HG03064 (cell line): ENCODE measurements around the gene GCK.

Experiments
- ATAC-seq: cut with Tn5 transposase; IDR thresholded peaks from one replicate; pipeline ENCODE4 v1.9.1; 2021; ENCODE audit warnings: low read depth; ENCODE audit not compliant: unreplicated experiment

Gene GCK

GRCh38 chr7:44108768-44109750 lies 80.2 kb downstream of the GCK start:
- no peak for ATAC-seq

DNA sequence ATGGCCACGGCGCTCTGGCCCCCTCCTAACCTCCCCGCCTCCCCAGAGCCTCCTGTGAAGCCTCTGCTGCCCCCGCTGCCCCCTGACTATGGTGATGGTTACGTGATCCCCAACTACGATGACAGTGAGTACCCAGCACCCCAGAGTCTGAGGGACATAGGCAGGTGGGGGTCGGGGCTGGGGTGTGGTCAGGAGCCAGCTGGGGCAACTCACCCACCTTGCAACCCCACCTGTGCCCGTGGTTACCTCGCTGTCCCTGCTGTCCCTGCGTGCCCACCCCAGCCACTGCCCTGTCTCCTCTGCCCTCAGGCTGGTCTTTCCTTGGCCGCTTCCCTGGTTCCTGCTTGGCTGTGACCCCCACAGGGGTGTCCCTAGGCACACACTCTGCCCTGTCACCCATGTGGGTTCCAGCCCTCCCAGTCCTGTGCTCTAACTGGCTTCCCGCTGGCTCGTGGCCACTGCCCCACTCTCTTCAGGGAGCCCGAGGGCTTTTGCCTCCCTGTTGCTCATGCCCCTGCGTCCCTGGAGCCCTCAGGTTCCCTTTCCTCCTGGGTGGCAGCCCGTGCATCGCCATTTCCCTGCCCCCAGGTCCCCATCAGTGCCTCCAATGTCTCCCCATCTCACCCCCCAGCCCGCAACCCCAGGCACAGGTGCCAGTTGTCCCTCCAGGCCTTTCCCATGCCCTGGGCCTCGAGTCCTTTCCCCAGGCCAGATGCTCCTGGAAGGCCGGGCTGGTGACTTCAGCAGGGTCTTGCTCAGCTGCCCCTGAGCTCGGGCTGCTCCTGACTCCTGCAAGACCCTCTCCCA lies 81.1 kb downstream of the GCK start:
- ATAC-seq, result no peak

- no peak for ATAC-seq
These were observed 81.9 kb downstream of the GCK start for GRCh38 chr7:44107116-44107960.

- ATAC-seq, result no peak
These were observed 82.8 kb downstream of the GCK start for GRCh38 chr7:44106311-44107065.

DNA sequence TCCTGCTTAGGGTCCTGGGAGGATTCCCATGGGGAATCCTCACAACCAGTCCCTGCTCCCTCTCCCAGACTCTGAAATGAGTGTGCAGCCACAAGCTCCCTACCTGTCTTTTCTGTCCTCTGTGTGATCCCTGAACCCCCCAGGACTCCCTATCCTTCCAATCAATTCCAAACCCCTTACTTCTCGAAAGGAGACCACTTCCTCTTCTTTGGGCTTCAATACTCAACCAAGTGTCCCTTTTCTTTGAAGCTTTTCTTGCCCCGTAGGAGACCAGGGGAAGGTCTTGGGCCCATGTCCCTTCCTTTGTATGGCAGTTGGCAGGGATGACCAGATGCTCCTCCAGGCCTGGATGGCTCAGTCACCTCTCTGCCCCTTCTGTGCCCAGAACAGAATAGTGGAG lies 83.4 kb downstream of the GCK start:
- no peak for ATAC-seq

DNA sequence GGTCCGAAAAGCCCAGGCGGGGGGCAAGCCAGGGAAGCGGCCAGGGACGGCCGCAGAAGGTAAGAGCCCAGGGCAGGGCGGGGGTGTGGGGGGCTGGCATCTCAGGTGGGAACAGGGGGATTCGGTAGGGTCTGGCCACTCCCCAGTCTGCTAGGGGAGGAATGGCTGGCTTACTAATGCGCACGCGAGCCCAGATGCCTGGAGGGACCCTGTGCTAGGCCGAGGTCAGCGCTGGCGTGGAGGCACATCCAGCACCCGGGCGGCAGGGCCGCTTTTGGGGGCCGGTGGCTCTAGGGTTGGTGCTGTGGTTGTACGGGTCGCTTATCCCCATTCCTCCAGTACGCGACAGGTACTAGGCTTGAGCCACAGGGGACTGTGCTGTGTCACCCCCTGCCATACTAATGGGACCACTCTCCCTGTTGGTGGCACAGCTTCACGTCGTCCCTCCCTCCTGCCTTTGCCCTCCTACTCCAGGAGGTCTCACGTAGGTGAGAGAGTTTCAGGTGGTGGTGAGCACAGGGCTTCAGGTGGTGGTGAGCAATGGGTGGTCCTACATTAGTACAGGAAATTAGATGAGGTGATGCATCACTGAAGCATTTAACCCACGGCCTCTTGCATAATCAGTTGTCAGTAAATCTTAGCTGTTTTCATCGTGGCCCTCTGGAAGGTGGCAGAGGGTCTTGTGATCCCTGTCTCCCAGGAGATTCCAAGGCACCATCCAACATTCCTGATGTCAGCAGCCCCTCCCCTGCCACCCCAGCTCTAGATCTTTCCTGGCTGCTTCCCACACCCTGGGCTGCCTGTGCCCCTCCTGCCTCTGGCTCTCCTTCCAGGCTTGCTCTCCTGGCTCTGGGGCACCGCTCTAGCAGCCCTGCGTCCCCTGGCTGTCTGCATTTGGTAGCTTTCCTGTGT lies 84.1 kb downstream of the GCK start:
- ATAC-seq, result no peak

DNA sequence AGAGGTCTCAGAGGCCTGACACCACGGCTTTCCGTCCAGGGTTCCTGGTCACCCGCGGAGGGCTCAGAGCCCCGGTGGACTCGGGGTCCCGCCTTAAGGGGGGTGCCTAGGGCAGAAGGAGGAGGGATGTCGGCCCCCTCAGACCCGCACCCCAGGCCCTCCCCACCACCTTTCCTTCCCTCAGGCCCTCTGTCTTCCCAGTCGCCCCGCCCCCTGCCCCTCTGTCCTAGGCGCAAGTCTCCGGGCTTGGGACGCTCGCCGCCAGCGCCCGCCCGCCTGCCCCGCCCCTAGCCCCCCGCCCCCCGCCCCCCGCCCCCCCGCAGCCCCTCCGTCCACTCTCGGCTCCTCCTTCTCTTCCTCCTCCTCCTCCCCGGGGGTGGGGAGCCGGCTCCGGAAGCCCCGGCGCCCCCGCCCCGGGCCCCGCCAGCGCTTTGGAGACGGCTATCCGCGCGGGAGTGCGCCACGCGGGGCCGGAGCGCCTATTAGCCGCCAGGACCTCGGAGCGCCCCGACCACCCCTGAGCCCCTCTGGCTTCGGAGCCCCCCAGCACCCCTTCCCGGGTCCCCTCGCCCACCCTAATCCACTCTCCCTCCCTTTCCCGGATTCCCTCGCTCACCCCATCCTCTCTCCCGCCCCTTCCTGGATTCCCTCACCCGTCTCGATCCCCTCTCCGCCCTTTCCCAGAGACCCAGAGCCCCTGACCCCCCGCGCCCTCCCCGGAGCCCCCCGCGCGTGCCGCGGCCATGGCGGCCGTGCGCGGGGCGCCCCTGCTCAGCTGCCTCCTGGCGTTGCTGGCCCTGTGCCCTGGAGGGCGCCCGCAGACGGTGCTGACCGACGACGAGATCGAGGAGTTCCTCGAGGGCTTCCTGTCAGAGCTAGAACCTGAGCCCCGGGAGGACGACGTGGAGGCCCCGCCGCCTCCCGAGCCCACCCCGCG lies 85.0 kb downstream of the GCK start, which contains the start of gene AEBP1:
AEBP1 (plus strand) TSS at position 423 of the 937 bp plus-strand sequence; CDS start at position 744, 321 bp downstream.
- no peak for ATAC-seq

DNA sequence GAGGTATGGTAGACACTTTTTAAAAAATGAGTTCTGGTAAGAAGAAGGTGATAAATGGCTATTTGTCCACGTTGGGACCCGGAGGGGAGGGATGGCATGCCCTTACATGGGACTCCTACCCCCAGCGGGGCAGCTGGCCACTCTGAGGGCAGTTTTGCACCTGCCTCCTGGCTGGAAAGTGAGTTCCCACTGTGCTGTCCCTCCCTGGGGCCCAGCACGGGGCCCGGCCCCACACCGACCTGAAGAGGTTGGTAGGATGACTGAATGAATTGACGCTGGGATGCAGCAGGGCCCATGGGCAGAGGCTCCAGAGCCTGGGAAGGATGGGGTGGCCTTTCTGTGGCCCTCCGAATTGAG lies 85.7 kb downstream of the GCK start:
- no peak for ATAC-seq

DNA sequence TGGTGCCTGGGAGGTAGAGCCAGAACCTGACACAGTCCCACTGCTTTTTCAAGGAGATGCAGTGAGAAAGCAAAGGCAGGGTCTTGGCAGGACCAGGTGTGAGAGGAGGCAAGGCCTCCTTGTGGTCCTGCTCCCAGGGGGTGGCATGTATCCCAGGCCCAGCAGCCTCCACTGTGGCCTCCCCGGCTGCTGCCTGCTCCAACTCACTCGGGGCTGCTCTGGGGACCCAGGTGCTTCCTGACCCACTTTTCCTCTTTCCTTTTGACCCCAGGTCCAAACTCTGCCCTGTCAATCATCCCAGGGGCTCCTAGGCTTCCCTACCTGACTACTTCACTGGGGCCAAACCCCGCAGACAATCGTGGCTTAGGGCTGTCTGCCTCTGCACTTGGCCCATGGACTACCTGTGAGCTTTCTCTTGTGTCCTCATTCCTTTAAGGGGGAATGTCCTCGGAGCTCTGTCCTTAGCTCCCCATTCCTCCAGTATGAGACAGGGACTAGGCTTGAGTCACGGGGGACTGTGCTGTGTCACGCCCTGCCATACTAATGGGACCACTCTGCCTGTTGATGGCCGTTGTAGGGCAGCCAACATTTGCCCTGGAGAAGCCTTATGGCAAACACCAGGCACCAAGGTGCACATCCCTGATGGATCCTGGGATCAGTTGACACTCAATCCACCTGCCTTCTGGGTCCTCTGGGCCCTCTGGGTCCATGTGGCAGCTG lies 86.2 kb downstream of the GCK start:
- no peak for ATAC-seq

DNA sequence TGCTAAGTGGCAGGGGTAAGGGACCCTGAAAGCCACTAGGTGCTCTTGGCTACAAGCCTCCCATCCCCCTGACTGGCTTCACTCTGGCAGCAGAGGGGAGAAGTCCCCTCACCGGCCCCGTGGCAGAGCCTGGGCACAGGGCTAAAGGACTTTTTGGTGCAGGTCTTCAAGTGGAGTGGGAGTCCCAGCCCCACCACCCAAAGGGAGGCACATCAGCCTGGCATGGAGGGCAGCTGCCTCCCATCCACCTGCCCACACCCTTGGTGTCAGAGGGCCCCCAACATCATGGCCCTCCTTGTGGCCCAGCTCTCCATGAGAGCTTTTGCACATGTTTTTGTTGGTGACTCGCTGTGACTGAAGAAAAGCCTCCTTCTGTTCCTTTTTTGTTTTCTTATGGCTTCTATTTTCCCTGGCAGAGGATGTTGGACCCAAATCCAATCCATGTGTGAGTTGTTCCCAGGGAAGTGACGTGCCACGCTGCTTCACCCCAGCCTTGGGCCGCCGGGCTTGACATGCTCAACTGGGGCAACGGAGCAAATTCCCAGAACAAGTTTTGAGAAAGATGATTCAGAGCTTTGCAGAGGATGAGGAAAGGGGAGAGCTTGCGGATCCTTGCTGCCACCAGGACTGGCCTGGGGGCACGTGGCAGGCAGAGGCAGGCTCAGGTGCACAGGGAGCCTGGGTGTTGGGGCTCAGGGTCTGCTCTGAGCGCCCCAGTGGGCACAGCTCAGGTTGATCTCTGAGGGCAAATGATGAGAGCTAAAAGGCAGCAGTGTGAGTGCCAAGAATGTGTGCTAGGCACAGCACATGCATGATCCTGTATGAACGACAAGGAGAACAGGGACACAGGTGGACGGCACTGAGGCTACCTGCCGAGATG lies 87.0 kb downstream of the GCK start:
- ATAC-seq, result no peak

DNA sequence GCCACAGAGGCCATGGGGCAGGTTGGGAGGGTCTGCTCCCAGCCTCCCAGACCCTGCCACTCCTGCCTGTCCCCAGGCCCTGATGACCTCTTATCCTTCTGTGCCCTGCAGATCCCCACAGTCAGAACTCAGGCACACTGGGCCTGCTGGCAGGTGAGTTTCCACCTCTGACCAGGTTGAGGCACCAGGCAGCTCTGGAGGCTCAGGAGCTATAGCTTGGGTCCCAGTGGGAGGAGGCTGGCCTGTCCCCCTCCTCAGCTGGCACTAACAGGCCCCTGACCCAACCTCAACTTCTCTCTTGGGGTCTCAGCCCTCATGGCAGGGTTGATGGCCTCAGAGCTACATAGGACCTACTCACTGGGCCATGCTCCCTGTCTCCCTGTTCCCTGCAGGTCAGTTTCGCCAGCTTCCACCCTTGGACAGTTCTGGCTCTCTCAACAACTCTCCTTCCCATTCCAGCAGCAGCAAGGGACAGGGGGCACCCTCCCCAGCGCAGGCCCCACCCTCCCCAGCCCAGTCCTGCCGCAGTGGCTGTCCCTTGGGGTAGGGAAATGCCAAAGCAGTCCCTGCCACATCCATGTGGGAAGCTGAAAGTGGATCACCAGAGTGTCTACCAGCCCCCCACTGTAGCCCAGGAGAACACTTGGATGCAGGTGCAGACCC lies 87.8 kb downstream of the GCK start:
- no peak for ATAC-seq

GRCh38 chr7:44100458-44101302 lies 88.6 kb downstream of the GCK start:
- ATAC-seq, result no peak

DNA sequence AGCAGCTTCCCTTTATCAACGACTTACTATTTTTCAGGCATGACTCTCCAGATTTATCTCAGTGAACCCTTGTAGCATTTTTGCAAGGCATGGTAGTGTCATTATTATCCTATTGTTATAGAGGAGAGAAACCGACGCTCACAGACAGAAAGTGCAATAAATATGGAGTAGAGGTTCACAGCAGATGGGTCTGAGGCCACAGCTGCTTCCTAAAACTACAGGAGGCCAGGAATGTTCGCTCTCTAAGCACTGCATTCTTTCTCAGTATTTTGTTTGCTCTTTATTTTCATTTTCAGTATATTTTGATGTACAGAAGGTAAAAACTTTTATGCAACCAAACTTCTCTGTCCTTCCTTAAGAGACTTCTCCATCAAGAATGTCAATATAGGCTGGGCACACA lies 89.6 kb downstream of the GCK start:
- ATAC-seq, result no peak

DNA sequence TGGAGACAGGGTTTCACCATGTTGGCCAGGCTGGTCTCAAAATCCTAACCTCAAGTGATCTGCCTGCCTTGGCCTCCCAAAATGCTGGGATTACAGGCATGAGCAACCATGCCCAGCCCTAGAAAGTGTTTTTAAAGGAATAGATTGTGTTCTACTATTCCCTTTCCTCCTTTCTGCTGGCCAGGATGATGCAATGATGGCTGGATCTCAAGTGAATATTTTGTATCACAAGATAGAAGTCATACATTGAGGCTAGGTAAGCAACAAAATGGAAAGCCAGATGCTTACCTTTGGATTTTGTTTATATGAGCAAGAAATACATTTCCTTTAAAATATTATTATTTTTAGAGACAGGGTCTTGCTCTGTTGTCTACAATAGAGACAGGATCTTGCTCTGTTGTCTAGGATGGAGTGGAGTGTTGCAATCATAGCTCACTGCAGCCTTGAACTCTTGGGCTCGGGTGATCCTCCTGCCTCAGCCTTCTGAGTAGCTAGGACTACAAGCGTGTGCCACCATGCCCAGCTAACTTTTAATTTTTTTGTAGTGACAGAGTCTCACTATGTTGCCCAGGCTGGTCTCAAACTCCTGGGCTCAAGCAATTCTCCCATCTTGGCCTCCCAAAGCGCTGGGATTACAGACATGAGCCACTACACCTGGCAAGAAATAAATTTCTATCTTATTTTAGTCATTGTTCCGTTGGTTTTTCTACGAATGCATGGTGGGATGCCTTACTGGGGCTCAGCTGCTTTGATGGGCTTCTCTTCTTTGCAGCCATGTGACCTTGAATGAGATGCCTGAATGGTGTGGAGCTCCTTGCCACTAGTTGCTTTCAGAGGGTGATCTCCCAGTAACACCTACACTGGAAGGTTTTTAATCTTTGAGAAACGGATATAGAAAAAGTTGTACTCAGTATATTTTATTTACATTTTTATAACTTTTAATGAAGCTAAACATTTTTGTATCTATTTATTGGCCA lies 90.9 kb downstream of the GCK start:
- ATAC-seq, result no peak
